C4-2B (cell line): ENCODE measurements around the gene GBA2.

Experiments used
- H3K27ac ChIP-seq: fragments of 450-650 bp; 2 replicates; pipeline ENCODE4 v1.5.1; 2017
- ZFX ChIP-seq: fragments of 450-650 bp; IDR thresholded peaks from 2 replicates; pipeline ENCODE4 v1.6.1; 2017
- TF ChIP-seq, protein P1 (sequence below): fragments of 450-650 bp; conservative IDR thresholded peaks from 2 replicates; pipeline ENCODE4 v1.5.1; 2017; ENCODE audit warnings: mild to moderate bottlenecking

GBA2 gene

GRCh38 chr9:35691334-35691650 lies 57.7 kb downstream of the GBA2 start:
- TF ChIP-seq ZFX, result no peak
- TF ChIP-seq, protein P1, sequence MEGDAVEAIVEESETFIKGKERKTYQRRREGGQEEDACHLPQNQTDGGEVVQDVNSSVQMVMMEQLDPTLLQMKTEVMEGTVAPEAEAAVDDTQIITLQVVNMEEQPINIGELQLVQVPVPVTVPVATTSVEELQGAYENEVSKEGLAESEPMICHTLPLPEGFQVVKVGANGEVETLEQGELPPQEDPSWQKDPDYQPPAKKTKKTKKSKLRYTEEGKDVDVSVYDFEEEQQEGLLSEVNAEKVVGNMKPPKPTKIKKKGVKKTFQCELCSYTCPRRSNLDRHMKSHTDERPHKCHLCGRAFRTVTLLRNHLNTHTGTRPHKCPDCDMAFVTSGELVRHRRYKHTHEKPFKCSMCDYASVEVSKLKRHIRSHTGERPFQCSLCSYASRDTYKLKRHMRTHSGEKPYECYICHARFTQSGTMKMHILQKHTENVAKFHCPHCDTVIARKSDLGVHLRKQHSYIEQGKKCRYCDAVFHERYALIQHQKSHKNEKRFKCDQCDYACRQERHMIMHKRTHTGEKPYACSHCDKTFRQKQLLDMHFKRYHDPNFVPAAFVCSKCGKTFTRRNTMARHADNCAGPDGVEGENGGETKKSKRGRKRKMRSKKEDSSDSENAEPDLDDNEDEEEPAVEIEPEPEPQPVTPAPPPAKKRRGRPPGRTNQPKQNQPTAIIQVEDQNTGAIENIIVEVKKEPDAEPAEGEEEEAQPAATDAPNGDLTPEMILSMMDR, result no peak
- peak overlapping the region; percentile 56 for H3K27ac ChIP-seq

DNA sequence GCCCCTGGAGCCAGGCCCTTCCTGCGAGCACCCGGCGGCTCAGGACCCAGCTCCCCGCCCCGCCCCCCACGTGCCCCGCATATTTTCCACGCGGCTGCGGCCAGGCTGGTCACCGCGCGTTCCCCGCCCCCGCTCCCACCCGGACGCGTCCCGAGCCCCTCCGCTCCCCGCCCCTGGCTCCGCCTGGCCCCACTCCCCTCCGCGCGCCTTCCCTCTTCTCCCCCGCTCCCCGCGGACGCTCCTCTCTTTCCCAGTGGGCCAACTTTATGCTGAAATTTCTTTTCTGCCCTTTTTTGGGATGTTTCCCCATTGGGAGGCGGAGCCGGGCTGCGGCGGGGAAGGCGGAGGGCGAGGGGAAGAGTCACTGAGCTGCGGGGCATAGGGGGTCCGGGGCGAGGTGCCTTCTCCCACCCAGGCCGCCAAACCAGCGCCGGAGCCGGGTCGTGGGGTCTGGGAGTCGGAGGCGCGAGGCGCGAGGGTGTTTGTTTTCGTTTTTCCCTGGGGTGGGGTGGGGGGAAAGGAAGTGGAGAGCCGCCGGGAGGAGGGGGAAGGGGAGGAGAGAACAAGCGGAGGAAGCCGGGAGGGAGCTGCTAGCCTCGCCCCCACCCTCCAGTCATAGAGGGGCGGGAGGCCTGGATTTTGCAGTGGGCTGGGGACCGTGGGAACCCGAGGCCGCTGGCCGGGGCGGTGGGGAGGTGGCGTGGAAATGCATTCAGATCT lies 58.3 kb downstream of the GBA2 start:
- no peak for TF ChIP-seq ZFX
- TF ChIP-seq, protein P1, result no peak
- H3K27ac ChIP-seq, result peak overlapping the region; percentile 56

DNA sequence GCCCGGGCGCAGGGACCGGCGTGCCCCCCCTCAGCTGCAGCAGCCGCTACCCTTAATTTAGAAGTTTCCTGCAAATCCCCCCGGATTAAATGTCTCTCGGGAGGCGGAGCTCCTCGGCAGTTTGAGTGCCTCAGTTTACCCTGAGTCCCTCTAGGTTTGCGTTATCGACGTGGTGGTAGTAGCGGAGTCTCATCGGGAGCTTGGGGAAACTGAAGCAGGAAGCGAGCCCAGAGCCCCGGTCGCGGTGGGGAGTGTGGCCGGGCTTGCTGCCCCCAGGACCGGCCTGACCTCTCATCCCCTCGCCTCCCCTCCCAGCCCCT lies 58.8 kb downstream of the GBA2 start:
- TF ChIP-seq, protein P1, result no peak
- TF ChIP-seq ZFX, result no peak
- peak overlapping the region; percentile 56 for H3K27ac ChIP-seq

GRCh38 chr9:35689542-35690293 lies 59.3 kb downstream of the GBA2 start, which contains the start of gene TPM2:
TSS of gene TPM2 (minus strand) at chr9:35689925. CDS start at chr9:35689817, 108 bp downstream.
- TF ChIP-seq ZFX, result no peak
- TF ChIP-seq, protein P1, result no peak
- H3K27ac ChIP-seq, result peak within 1 kb of the TSS; percentile 56

GRCh38 chr9:35688558-35689541 lies 60.2 kb downstream of the GBA2 start:
- H3K27ac ChIP-seq, result no peak overlapping the region
- TF ChIP-seq ZFX, result no peak
- TF ChIP-seq, protein P1, result no peak

DNA sequence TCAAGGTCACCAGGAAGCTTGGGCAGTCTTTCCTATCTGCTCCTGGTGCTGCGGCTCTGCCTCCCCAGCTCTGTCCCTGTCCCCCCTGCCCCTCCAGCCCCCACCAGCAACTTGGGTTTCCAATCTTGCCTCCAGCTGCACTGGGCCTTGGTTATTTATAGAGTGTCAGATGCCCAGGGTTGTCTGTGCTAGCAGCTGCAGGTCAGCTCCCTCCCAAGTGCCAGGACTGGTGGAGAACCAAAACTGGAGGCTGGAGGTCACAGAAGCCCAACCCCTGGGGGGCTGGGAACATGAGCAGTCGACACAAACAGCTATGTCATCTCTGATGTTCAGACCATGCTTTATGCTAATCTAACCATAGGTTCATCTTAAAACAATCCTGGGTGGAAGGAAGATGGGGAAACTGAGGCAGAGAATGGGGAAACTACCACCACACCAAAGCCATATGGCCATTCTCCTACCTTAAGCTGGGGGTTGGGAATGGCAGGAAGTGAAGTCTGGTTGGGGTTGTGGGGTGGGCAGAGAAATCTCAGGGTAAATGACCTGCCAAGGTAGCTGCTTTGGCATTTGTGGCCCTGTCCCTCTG lies 61.0 kb downstream of the GBA2 start:
- H3K27ac ChIP-seq, result no peak overlapping the region
- TF ChIP-seq ZFX, result no peak
- TF ChIP-seq, protein P1, result no peak
